ENCODE data around the gene C19orf47.
"Not testable (repeated sequence)": the region's sequence is repeated elsewhere in the genome, so short reads cannot be mapped to it uniquely, and the experiment has no call there.

Gene C19orf47

GRCh38 chr19:40355975-40356680 lies 7.9 kb upstream of the C19orf47 start:
- DNase-seq (ENCODE audit: insufficient read length, low spot score) = no peak
- no peak for TF ChIP-seq POLR2A (IDR thresholded peaks at IDR 0.05; ENCODE audit: low read depth, low read length)
- FAIRE-seq = no peak

DNA sequence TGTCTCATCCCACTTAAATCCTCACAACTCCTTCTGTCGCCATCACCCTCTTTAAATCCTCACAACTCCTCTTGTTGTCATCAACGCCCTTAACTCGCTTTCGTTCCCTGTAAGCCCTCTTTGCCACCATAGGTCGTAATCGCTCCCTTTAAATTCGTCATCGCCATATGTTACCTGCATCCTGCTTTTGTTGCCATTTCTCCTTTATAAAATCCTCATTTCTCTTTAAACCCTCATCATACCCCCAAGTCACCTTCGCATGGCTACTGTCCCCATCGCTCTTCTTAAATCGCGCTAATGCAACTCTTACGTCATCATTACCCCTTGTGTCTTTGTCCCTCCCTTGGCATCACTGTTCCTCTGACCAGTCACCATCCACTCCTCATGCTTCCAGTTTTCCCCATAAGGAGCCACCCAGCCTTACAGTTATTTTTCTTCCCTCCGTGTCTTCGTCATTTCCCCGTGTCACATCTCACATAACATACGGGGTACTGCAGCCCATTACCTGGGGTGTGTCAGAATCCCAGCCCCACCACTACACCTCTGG lies 837 bp upstream of the C19orf47 start:
- FAIRE-seq (no peak), DNase-seq (ENCODE audit: insufficient read length, low spot score) (no peak)
- no peak for TF ChIP-seq POLR2A (IDR thresholded peaks at IDR 0.05; ENCODE audit: low read depth, low read length)

- FAIRE-seq = no peak
- no peak for TF ChIP-seq POLR2A (IDR thresholded peaks at IDR 0.05; ENCODE audit: low read depth, low read length)
- DNase-seq (ENCODE audit: insufficient read length, low spot score) = no peak
Measured at GRCh38 chr19:40344422-40344821, 3.8 kb downstream of the C19orf47 start.

DNA sequence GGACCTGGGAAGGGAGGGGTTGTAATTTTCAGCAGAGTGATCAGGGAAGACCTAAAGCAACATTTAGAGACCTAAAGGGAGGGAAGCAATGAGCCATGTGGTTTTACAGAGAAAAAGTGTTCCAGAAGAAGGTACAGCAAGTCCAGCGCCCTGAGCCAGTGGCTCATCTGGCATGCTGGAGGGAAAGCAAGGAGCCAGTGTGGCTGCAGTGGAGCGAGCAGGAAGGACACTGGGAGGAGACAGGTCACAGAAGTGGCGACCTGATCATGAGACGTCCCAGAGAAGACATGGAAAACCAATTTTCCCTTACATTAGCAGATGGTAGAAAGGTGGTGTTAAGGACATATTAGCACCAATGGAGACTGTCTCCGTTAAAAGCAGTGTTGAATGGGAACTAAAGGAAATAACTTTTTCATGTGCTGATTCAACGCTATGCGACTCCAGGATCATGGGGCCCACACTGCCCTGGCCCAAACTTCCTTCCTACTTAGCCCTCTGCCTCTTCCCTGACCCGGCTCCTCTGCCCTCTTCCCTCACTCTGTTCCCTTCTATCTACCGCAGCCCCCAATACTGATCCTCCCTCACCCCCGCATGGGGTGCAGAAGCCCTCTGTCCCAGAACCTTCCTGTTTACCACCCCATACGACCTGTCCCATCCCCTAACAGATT lies 5.4 kb downstream of the C19orf47 start:
- FAIRE-seq (no peak), DNase-seq (ENCODE audit: insufficient read length, low spot score) (no peak)
- TF ChIP-seq POLR2A (IDR thresholded peaks at IDR 0.05; ENCODE audit: low read depth, low read length) = no peak

GRCh38 chr19:40341601-40342482 lies 6.4 kb downstream of the C19orf47 start:
- no peak for TF ChIP-seq POLR2A (IDR thresholded peaks at IDR 0.05; ENCODE audit: low read depth, low read length)
- FAIRE-seq = no peak
- DNase-seq (ENCODE audit: insufficient read length, low spot score) = no peak

DNA sequence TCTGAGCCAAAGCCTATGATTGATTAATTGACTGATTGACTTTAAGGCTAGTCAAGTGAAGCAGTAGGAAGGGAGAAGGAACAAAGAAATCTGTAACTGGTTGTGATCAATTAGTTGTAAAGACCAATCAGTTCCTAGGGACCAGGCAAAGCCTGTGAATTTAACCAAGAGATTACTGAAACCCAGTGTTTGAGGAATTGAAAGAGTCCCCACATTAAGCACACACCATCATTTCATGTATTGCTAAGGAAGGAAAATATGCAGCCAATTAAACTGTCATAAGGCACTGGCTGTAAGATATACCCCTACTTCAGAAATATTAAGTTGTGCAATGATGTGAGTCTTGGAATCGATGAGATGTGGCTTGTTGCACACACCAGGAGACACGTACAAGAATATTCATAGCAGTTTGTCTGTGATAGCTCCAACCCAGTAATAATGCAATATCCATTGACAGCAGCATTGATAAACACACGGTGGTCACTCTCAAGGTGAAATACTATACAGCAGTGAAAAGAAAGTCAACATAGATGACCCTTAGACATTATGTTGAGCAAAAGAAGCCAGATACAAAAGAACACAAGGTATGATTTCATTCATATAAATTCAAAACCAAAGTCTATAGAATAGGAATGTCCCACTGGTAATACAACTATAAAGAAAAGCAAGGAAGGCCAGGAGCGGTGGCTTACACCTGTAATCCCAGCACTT lies 9.0 kb downstream of the C19orf47 start:
- no peak for FAIRE-seq
- DNase-seq (ENCODE audit: insufficient read length, low spot score) = no peak
- TF ChIP-seq POLR2A (IDR thresholded peaks at IDR 0.05; ENCODE audit: low read depth, low read length) = no peak

- FAIRE-seq (no peak), DNase-seq (ENCODE audit: insufficient read length, low spot score) (no peak)
Measured at GRCh38 chr19:40337594-40337993, 10.6 kb downstream of the C19orf47 start.

DNA sequence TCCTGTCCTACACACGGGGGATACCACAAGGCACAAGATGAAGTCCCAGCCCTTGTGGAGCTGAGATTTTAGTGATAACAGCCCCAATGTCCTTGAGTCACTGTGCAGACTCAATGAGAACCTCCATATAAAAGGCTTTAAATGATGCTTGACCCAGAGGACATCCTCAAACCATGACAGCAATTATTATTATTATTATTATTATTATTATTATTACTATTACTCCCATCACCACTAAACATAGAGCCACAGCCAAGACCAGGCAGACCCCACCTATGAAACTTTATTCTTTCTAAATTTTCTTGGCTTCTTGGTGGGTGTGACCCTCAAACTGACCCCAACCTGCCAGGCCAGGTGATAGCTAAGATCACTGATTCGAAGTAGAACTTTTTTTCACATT lies 11.1 kb downstream of the C19orf47 start:
- no peak for TF ChIP-seq POLR2A (IDR thresholded peaks at IDR 0.05; ENCODE audit: low read depth, low read length)
- DNase-seq (ENCODE audit: insufficient read length, low spot score) = no peak
- FAIRE-seq = no peak

More at GRCh38 chr19:40337594-40337993, 10.6 kb downstream of the C19orf47 start:
- no peak for TF ChIP-seq POLR2A (IDR thresholded peaks at IDR 0.05; ENCODE audit: low read depth, low read length)

GRCh38 chr19:40336601-40336900 lies 11.6 kb downstream of the C19orf47 start:
- DNase-seq (ENCODE audit: insufficient read length, low spot score) = peak; percentile 53
- no peak for TF ChIP-seq POLR2A (IDR thresholded peaks at IDR 0.05; ENCODE audit: low read depth, low read length)
- no peak for FAIRE-seq

GRCh38 chr19:40335855-40336600 lies 12.2 kb downstream of the C19orf47 start:
- DNase-seq (ENCODE audit: insufficient read length, low spot score) (peak; percentile 71), FAIRE-seq (peak; percentile 23)
- no peak for TF ChIP-seq POLR2A (IDR thresholded peaks at IDR 0.05; ENCODE audit: low read depth, low read length)

DNA sequence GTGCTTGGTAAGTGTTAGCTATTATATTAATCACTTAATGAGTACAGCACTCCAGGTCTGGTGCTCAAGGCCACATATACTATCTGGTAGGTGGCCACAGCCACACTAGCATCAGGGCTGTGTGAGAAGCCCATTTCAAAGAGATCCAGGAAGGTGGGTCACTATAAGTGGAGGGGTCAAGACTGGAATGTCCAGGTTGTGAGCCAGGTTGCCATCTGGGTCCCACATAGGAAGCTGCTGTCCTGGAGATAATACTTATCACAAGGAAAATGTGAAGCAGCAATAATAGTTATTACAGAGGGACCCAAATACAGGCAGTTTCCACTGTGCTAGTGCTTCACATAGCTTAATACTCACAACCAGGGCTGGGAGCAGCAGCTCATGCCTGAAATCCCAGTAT lies 13.1 kb downstream of the C19orf47 start:
- DNase-seq (ENCODE audit: insufficient read length, low spot score) = no peak
- no peak for FAIRE-seq
- TF ChIP-seq POLR2A (IDR thresholded peaks at IDR 0.05; ENCODE audit: low read depth, low read length) = no peak

- FAIRE-seq; DNase-seq (ENCODE audit: insufficient read length, low spot score): not testable (repeated sequence)
Measured at GRCh38 chr19:40333083-40333482, 15.1 kb downstream of the C19orf47 start.

DNA sequence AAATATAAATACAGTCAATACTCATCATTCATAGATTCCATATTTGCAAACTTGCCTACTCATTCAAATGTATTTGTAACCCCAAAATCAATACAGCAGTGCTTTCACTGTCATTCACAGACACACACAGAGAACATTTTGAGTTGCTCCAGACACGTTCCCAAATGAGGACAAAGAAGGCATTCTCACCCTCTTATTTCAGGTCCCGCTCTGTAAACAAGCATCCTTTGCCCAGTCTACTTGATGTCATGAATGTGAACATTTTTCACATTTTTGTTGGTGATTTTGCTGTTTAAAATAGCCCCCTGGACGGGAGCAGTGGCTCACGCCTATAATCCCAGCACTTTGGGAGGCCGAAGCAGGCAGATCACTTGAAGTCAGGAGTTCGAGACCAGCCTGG lies 15.5 kb downstream of the C19orf47 start:
- DNase-seq (ENCODE audit: insufficient read length, low spot score) = no peak
- FAIRE-seq = no peak
- no peak for TF ChIP-seq POLR2A (IDR thresholded peaks at IDR 0.05; ENCODE audit: low read depth, low read length)
